H9 (cell line): ENCODE results near the gene CADPS. TPM values are rescaled to one million over a fixed set of nuclear protein-coding genes. Genes with fewer than 3 reads are reported as not detected.

Experiments used
- DNase-seq: peaks from one replicate; pipeline ENCODE4 v3.0.0-alpha.2; 2017
- H2AFZ ChIP-seq: one replicate; pipeline ENCODE4 v1.6.1; 2013; ENCODE audit warnings: mild to moderate bottlenecking, low read length, control low read depth, moderate library complexity
- H2AK5ac ChIP-seq: 2 replicates; pipeline ENCODE4 v1.6.1; 2013; ENCODE audit warnings: low read length, control low read depth, mixed read lengths; ENCODE audit not compliant: insufficient read length
- H2BK120ac ChIP-seq: one replicate; pipeline ENCODE4 v1.6.1; 2013; ENCODE audit warnings: low read depth, mild to moderate bottlenecking, low read length, control low read depth, inconsistent platforms; ENCODE audit not compliant: poor library complexity, severe bottlenecking
- H2BK12ac ChIP-seq: 2 replicates; pipeline ENCODE4 v1.6.1; 2013; ENCODE audit warnings: low read length, control low read depth, mixed read lengths, low read depth; ENCODE audit not compliant: insufficient read length
- H2BK15ac ChIP-seq: 2 replicates; pipeline ENCODE4 v1.6.1; 2013; ENCODE audit warnings: low read depth, low read length, control low read depth
- H2BK20ac ChIP-seq: one replicate; pipeline ENCODE4 v1.6.1; 2013; ENCODE audit warnings: low read depth, mild to moderate bottlenecking, low read length, control low read depth, inconsistent platforms; ENCODE audit not compliant: poor library complexity, severe bottlenecking
- H2BK5ac ChIP-seq: 2 replicates; pipeline ENCODE4 v1.6.1; 2013; ENCODE audit warnings: low read length, control low read depth, mixed read lengths; ENCODE audit not compliant: insufficient read length
- H3K14ac ChIP-seq: 2 replicates; pipeline ENCODE4 v1.6.1; 2013; ENCODE audit warnings: low read length, control low read depth; ENCODE audit not compliant: insufficient read depth
- H3K18ac ChIP-seq: 2 replicates; pipeline ENCODE4 v1.6.1; 2013; ENCODE audit warnings: low read depth, mild to moderate bottlenecking, mixed read lengths, low read length, control low read depth; ENCODE audit not compliant: insufficient read length
- H3K23ac ChIP-seq: 2 replicates; pipeline ENCODE4 v1.6.1; 2013; ENCODE audit warnings: low read length, control low read depth, mixed read lengths, low read depth; ENCODE audit not compliant: insufficient read length
- H3K23me2 ChIP-seq: 2 replicates; pipeline ENCODE4 v1.6.1; 2013; ENCODE audit warnings: low read depth, mild to moderate bottlenecking, mixed read lengths, low read length, control low read depth; ENCODE audit not compliant: insufficient read length, poor library complexity, severe bottlenecking
- H3K27ac ChIP-seq: 2 replicates; pipeline ENCODE4 v1.5.1; 2013; ENCODE audit warnings: low read length, control low read depth, mixed read lengths, low read depth; ENCODE audit not compliant: insufficient read length
- H3K27me3 ChIP-seq: 2 replicates; pipeline ENCODE4 v1.6.1; 2013; ENCODE audit warnings: low read length, control low read depth, inconsistent platforms; ENCODE audit not compliant: insufficient read depth
- H3K4ac ChIP-seq: 2 replicates; pipeline ENCODE4 v1.6.1; 2013; ENCODE audit warnings: low read depth, mild to moderate bottlenecking, control low read depth, inconsistent platforms, low read length, moderate library complexity
- H3K4me1 ChIP-seq: 2 replicates; pipeline ENCODE4 v1.6.1; 2013; ENCODE audit warnings: low read length, control low read depth, inconsistent platforms; ENCODE audit not compliant: insufficient read depth
- H3K4me2 ChIP-seq: 2 replicates; pipeline ENCODE4 v1.6.1; 2013; ENCODE audit warnings: low read length, control low read depth, mixed read lengths; ENCODE audit not compliant: insufficient read length, insufficient read depth
- H3K56ac ChIP-seq: 2 replicates; pipeline ENCODE4 v1.6.1; 2013; ENCODE audit warnings: low read depth, mild to moderate bottlenecking, mixed read lengths, low read length, control low read depth; ENCODE audit not compliant: insufficient read length
- H3K79me1 ChIP-seq: 2 replicates; pipeline ENCODE4 v1.6.1; 2013; ENCODE audit warnings: low read depth, mild to moderate bottlenecking, moderate library complexity, low read length, control low read depth, inconsistent platforms; ENCODE audit not compliant: insufficient read depth, poor library complexity, severe bottlenecking
- H3K79me2 ChIP-seq: 2 replicates; pipeline ENCODE4 v1.6.1; 2013; ENCODE audit warnings: low read length, control low read depth, inconsistent platforms; ENCODE audit not compliant: insufficient read depth
- H3K9ac ChIP-seq: 2 replicates; pipeline ENCODE4 v1.6.1; 2013; ENCODE audit warnings: low read length, control low read depth, mixed read lengths; ENCODE audit not compliant: insufficient read length; ENCODE audit errors: extremely low read depth
- H3K9me3 ChIP-seq: one replicate; pipeline ENCODE4 v1.6.1; 2013; ENCODE audit warnings: low read depth, low read length, inconsistent platforms; ENCODE audit not compliant: control insufficient read depth
- H3T11ph ChIP-seq: one replicate; pipeline ENCODE4 v1.6.1; 2013; ENCODE audit warnings: mild to moderate bottlenecking, low read length, control low read depth, inconsistent platforms
- H4K20me1 ChIP-seq: one replicate; pipeline ENCODE4 v1.6.1; 2013; ENCODE audit not compliant: control insufficient read depth, insufficient read length, insufficient read depth
- H4K5ac ChIP-seq: 2 replicates; pipeline ENCODE4 v1.6.1; 2013; ENCODE audit warnings: low read depth, mild to moderate bottlenecking, mixed read lengths, low read length, control low read depth; ENCODE audit not compliant: insufficient read length
- H4K8ac ChIP-seq: replicated peaks from 2 replicates; pipeline ENCODE4 v1.6.1; 2013; ENCODE audit warnings: low read length, control low read depth, mixed read lengths, low read depth; ENCODE audit not compliant: insufficient read length
- H4K91ac ChIP-seq: 2 replicates; pipeline ENCODE4 v1.6.1; 2013; ENCODE audit warnings: low read depth, mild to moderate bottlenecking, moderate library complexity, mixed read lengths, low read length, control low read depth; ENCODE audit not compliant: insufficient read length
- H3K27ac Mint-ChIP-seq, 3 experiments: 2 replicates in 2 of 3; 3 replicates in 1 of 3; pipeline ENCODE4 v1.8.0; 2020 to 2021; ENCODE audit warnings: mixed read lengths in 3 of 3, mild to moderate bottlenecking in 1 of 3, moderate library complexity in 1 of 3
- H3K27me3 Mint-ChIP-seq: 2 replicates; pipeline ENCODE4 v1.8.0; 2021; ENCODE audit warnings: low read depth, mild to moderate bottlenecking, moderate library complexity, mixed read lengths
- H3K36me3 Mint-ChIP-seq, 3 experiments: 2 replicates in 2 of 3; 3 replicates in 1 of 3; pipeline ENCODE4 v1.8.0; 2020 to 2021; ENCODE audit warnings: low read depth in 3 of 3, mixed read lengths in 3 of 3; ENCODE audit not compliant: insufficient read depth in 1 of 3
- H3K4me1 Mint-ChIP-seq, 2 experiments: 2 replicates each; pipeline ENCODE4 v1.8.0; 2020; ENCODE audit warnings: mixed read lengths in 2 of 2
- H3K4me3 Mint-ChIP-seq, 2 experiments: 2 replicates in 1 of 2; 3 replicates in 1 of 2; pipeline ENCODE4 v1.8.0; 2020 to 2021; ENCODE audit warnings: mild to moderate bottlenecking in 2 of 2, mixed read lengths in 2 of 2, moderate library complexity in 1 of 2
- H3K9me3 Mint-ChIP-seq, 2 experiments: 2 replicates in 1 of 2; 3 replicates in 1 of 2; pipeline ENCODE4 v1.8.0; 2020; ENCODE audit warnings: mild to moderate bottlenecking in 2 of 2, mixed read lengths in 2 of 2, moderate library complexity in 1 of 2
- CTCF ChIP-seq: fragments of 200-600 bp; sonication (generic); conservative IDR thresholded peaks from 3 replicates; pipeline ENCODE4 v1.8.0; 2021; ENCODE audit warnings: antibody characterized with exemption, mild to moderate bottlenecking
- WGBS: extraction: QIAGEN DNeasy Blood & Tissue Kit; methylation state at CpG from one replicate; pipeline ENCODE4 v1.1.7; 2013; ENCODE audit warnings: missing lambda C conversion rate, low lambda C conversion rate, mixed read lengths; ENCODE audit not compliant: insufficient read length; ENCODE audit errors: extremely low coverage; 5-methylcytosine and 5-hydroxymethylcytosine counted together
- total RNA-seq: library from RNA; stranded (reverse); gene quantifications from 2 replicates; pipeline ENCODE4 v1.2.1, GENCODE V29; 2021

Gene CADPS
- total RNA-seq, 1 experiment from 2014 or later, result 6.6 TPM

GRCh38 chr3:62368290-62368704, 506.9 kb downstream of the CADPS start:
- no peak overlapping the region for H3K56ac ChIP-seq
- no peak overlapping the region for H3K18ac ChIP-seq
- TF ChIP-seq CTCF, result no peak
- no peak overlapping the region for H3K14ac ChIP-seq
- no peak overlapping the region for H4K8ac ChIP-seq
- no peak overlapping the region for H3K9ac ChIP-seq
- peak overlapping the region; percentile 58 for H3K4me2 ChIP-seq
- H2BK5ac ChIP-seq, result no peak overlapping the region
- H3K79me1 ChIP-seq, result no peaks in the 10 kb centered on the region
- Mint-ChIP-seq H3K9me3 (peaks cover 4 to 6% of the 10 kb centered on the region in 2 experiments; a peak in 4 of 5 replicates), H3K36me3 (no peaks in the 10 kb centered on the region; a peak in 2 of 7 replicates), H3K27ac (no peak overlapping the region), H3K4me1 (peaks cover 69 to 76% of the 10 kb centered on the region in 2 experiments), H3K4me3 (peak overlapping the region; percentile 42 to 82), H3K27me3 (peaks cover 100% of the 10 kb centered on the region)
- no peak overlapping the region for H3T11ph ChIP-seq
- no peak overlapping the region for H4K5ac ChIP-seq
- no peak overlapping the region for H2AFZ ChIP-seq
- H2BK120ac ChIP-seq, result no peak overlapping the region
- H3K9me3 ChIP-seq, result no peaks in the 10 kb centered on the region
- no peak overlapping the region for H3K27ac ChIP-seq
- H2BK12ac ChIP-seq, result no peak overlapping the region
- H3K4me1 ChIP-seq, result no peaks in the 10 kb centered on the region; the same call in 1 of the 2 replicates
- WGBS, result no CpG with 5 or more reads among the region's 19 CpGs
- no peak overlapping the region for H2BK20ac ChIP-seq
- H4K91ac ChIP-seq, result no peak overlapping the region
- H3K23ac ChIP-seq, result no peak overlapping the region
- no peaks in the 10 kb centered on the region for H3K79me2 ChIP-seq
- no peaks in the 10 kb centered on the region for H4K20me1 ChIP-seq
- H3K23me2 ChIP-seq, result peaks cover 14% of the 10 kb centered on the region
- no peak overlapping the region for H3K4ac ChIP-seq
- H3K27me3 ChIP-seq, result peaks cover 85% of the 10 kb centered on the region
- no peak for DNase-seq
- H2BK15ac ChIP-seq, result no peak overlapping the region
- no peak overlapping the region for H2AK5ac ChIP-seq
